Muscle of back (tissue), 13 donors: ENCODE data around the gene RASL11A. TPM values are rescaled to one million over a fixed set of nuclear protein-coding genes. Genes with fewer than 3 reads are reported as not detected.
"Not testable (repeated sequence)": the region's sequence is repeated elsewhere in the genome, so short reads cannot be mapped to it uniquely, and the experiment has no call there.

ENCODE experiments used
- DNase-seq, 3 donors: peaks; one replicate each; pipeline versions ENCODE4 v3.0.0 to v3.0.0-alpha.2; 2013
- long read RNA-seq, 9 donors: transcript quantifications; one replicate each; lab custom pipeline, GENCODE V29; 2026
- polyA plus RNA-seq, 10 donors: library from polyadenylated mRNA; unstranded; fragments of 120-200 nt; gene quantifications; one replicate each; pipeline ENCODE4 v1.2.1, GENCODE V29; 2013; ENCODE audit not compliant: insufficient read length in 10 of 10

Gene RASL11A
- 1 to 10 TPM; 1.5 to 3.4 (median 2.4) TPM for polyA plus RNA-seq
- long read RNA-seq, donor 1, partial matches to known transcripts = 0 of 3 reads
- long read RNA-seq, donor 1, other reads (novel, unspliced or antisense) = 0 of 3 reads
- long read RNA-seq, donor 2 = 0 reads
- long read RNA-seq, donor 3 = 0 reads
- long read RNA-seq, donor 4 = 0 reads
- long read RNA-seq, donor 5, partial matches to known transcripts = 0 of 3 reads
- long read RNA-seq, donor 5, other reads (novel, unspliced or antisense) = 0 of 3 reads
- long read RNA-seq, donor 6 = 0 reads
- long read RNA-seq, donor 7, partial matches to known transcripts = 0 of 1 reads
- long read RNA-seq, donor 7, other reads (novel, unspliced or antisense) = 0 of 1 reads
- long read RNA-seq, donor 8, partial matches to known transcripts = 0 of 3 reads
- long read RNA-seq, donor 8, other reads (novel, unspliced or antisense) = 0 of 3 reads
- long read RNA-seq, donor 9 = 0 reads

- peak; percentile 79 to 94 (median 88) for DNase-seq
Measured at GRCh38 chr13:27270594-27271520, at the start of gene RASL11A. Gene RASL11A (plus strand): TSS chr13:27270830. CDS start chr13:27270945, 115 bp downstream.

- DNase-seq = not testable (repeated sequence)
Measured at GRCh38 chr13:27222100-27222499, 48.5 kb upstream of the RASL11A start.

GRCh38 chr13:27226991-27227390 lies 43.6 kb upstream of the RASL11A start:
- no peak for DNase-seq

GRCh38 chr13:27228131-27228530 lies 42.5 kb upstream of the RASL11A start:
- DNase-seq = no peak

- DNase-seq = no peak
Measured at GRCh38 chr13:27229642-27230041, 41.0 kb upstream of the RASL11A start.

- DNase-seq = no peak
Measured at GRCh38 chr13:27233964-27234363, 36.7 kb upstream of the RASL11A start.

GRCh38 chr13:27236478-27236877 lies 34.2 kb upstream of the RASL11A start:
- DNase-seq = no peak

GRCh38 chr13:27242702-27243101 lies 27.9 kb upstream of the RASL11A start:
- no peak for DNase-seq

GRCh38 chr13:27245610-27246009 lies 25.0 kb upstream of the RASL11A start:
- DNase-seq = no peak

GRCh38 chr13:27250833-27251165 lies 19.8 kb upstream of the RASL11A start:
- no peak for DNase-seq

- DNase-seq = peak; percentile 97 to 99 (median 98)
Measured at GRCh38 chr13:27251166-27252091, 19.2 kb upstream of the RASL11A start, which contains the start of gene RPL21. Gene RPL21 (plus strand): TSS chr13:27251558. CDS start chr13:27253777, 2,219 bp downstream.

- no peak for DNase-seq
Measured at GRCh38 chr13:27252467-27252866, 18.2 kb upstream of the RASL11A start.

GRCh38 chr13:27257233-27257568 lies 13.4 kb upstream of the RASL11A start:
- no peak for DNase-seq

GRCh38 chr13:27257648-27258253 lies 12.9 kb upstream of the RASL11A start:
- DNase-seq = no peak

- DNase-seq = no peak
Measured at GRCh38 chr13:27258637-27259386, 11.8 kb upstream of the RASL11A start.

- no peak for DNase-seq
Measured at GRCh38 chr13:27259831-27260230, 10.8 kb upstream of the RASL11A start.

- no peak for DNase-seq
Measured at GRCh38 chr13:27261396-27261795, 9.2 kb upstream of the RASL11A start.

GRCh38 chr13:27263438-27263837 lies 7.2 kb upstream of the RASL11A start:
- no peak for DNase-seq

GRCh38 chr13:27264181-27264580 lies 6.4 kb upstream of the RASL11A start:
- peak; percentile 73 to 88 (median 74) for DNase-seq

- DNase-seq = no peak
Measured at GRCh38 chr13:27264648-27265047, 6.0 kb upstream of the RASL11A start.
